Cardiac septum (tissue), 1 donor: Measurements from ENCODE around the gene S100A4. TPM values are rescaled to one million over a fixed set of nuclear protein-coding genes. Genes with fewer than 3 reads are reported as not detected.
"Not testable (repeated sequence)": the region's sequence is repeated elsewhere in the genome, so short reads cannot be mapped to it uniquely, and the experiment has no call there.

Experiments
- DNase-seq: peaks from one replicate; pipeline ENCODE4 v3.0.0-alpha.2; 2020; ENCODE audit warnings: low spot score
- intact Hi-C: fragments of 100-400 bp; cut with DNase I; formaldehyde crosslinking; loops from one replicate; pipeline ENCODE4 v1.14.0; 2022
- total RNA-seq: library from RNA; stranded (reverse); fragmentation: NEBNext Ultra II Directional; extraction: Animal tissue kit (Norgen Biotek cat#: 25700); gene quantifications from one replicate; pipeline ENCODE4 v1.2.1, GENCODE V29; 2021
- donor health status: DM: no; HTN: no; CAD: no.

S100A4 gene
- total RNA-seq, 1 donor from 2014 or later, result 107 TPM

GRCh38 chr1:153520818-153521476 is 24.7 kb downstream of the S100A4 start:
- intact Hi-C loops, result no loop called here

GRCh38 chr1:153520137-153520691 is 25.4 kb downstream of the S100A4 start:
- DNase-seq, intact Hi-C loops: not testable (repeated sequence)

More at GRCh38 chr1:153520818-153521476, 24.7 kb downstream of the S100A4 start:
- no peak for DNase-seq

GRCh38 chr1:153519242-153519641 is 26.4 kb downstream of the S100A4 start:
- no peak for DNase-seq
- intact Hi-C loops, result no loop called here

- DNase-seq, result peak; percentile 84
- intact Hi-C loops, result no loop called here
These were observed 29.9 kb downstream of the S100A4 start for GRCh38 chr1:153515504-153516394.

- no peak for DNase-seq
- intact Hi-C loops, result loop anchor here (5.0 kb wide), 1 partner anchor 104 kb away; the partner anchor contains the start of gene S100A14
These were observed 31.9 kb downstream of the S100A4 start for GRCh38 chr1:153513666-153514065.

- intact Hi-C loops, result loop anchor here (5.0 kb wide), 1 partner anchor 104 kb away; the partner anchor contains the start of gene S100A14
- no peak for DNase-seq
These were observed 32.6 kb downstream of the S100A4 start for GRCh38 chr1:153513023-153513422.

- intact Hi-C loops, result loop anchor here (1.0 to 5.0 kb wide), 3 partner anchors 22 to 106 kb away; partner anchors contain the start of gene S100A14
- peak; percentile 91 for DNase-seq
These were observed 34.6 kb downstream of the S100A4 start for GRCh38 chr1:153510984-153511410.

GRCh38 chr1:153509729-153510354 is 35.8 kb downstream of the S100A4 start:
- peak; percentile 80 for DNase-seq
- intact Hi-C loops, result loop anchor here (5.0 kb wide), 3 partner anchors 107 to 162 kb away; partner anchors contain the start of genes CHTOP, ILF2 and S100A14

- intact Hi-C loops, result loop anchor here (5.0 kb wide), 2 partner anchors 123 to 163 kb away; partner anchors contain the start of genes CHTOP and ILF2
- DNase-seq, result no peak
These were observed 36.6 kb downstream of the S100A4 start for GRCh38 chr1:153509036-153509435.

- no peak for DNase-seq
- intact Hi-C loops, result loop anchor here (1.0 to 5.0 kb wide), 3 partner anchors 58 to 164 kb away; partner anchors contain the start of genes CHTOP and ILF2
These were observed 37.6 kb downstream of the S100A4 start for GRCh38 chr1:153507926-153508583.

GRCh38 chr1:153506831-153507413 is 38.7 kb downstream of the S100A4 start:
- intact Hi-C loops, result loop anchor here (1.0 to 5.0 kb wide), 3 partner anchors 59 to 165 kb away; partner anchors contain the start of genes CHTOP and ILF2
- DNase-seq, result peak; percentile 89

GRCh38 chr1:153506386-153506785 is 39.2 kb downstream of the S100A4 start:
- intact Hi-C loops, result loop anchor here (5.0 kb wide), 2 partner anchors 126 to 166 kb away; partner anchors contain the start of genes CHTOP and ILF2
- no peak for DNase-seq

- intact Hi-C loops, result loop anchor here (5.0 kb wide), 2 partner anchors 127 to 167 kb away; partner anchors contain the start of genes CHTOP and ILF2
- no peak for DNase-seq
These were observed 40.0 kb downstream of the S100A4 start for GRCh38 chr1:153505576-153505975.

GRCh38 chr1:153503766-153504165 is 41.8 kb downstream of the S100A4 start:
- intact Hi-C loops, result no loop called here
- DNase-seq, result no peak

- intact Hi-C loops, result loop anchor here (5.0 kb wide), 1 partner anchor 101 kb away; no protein-coding TSS in a partner anchor
These were observed 46.9 kb downstream of the S100A4 start for GRCh38 chr1:153498746-153499145.

GRCh38 chr1:153495536-153495935 is 50.1 kb downstream of the S100A4 start:
- intact Hi-C loops, result loop anchor here (1.0 to 5.0 kb wide), 2 partner anchors 98 to 140 kb away; no protein-coding TSS in a partner anchor
- DNase-seq, result no peak

More at GRCh38 chr1:153498746-153499145, 46.9 kb downstream of the S100A4 start:
- no peak for DNase-seq

GRCh38 chr1:153494976-153495535 is 50.5 kb downstream of the S100A4 start:
- intact Hi-C loops, result loop anchor here (1.0 to 5.0 kb wide), 2 partner anchors 98 to 140 kb away; no protein-coding TSS in a partner anchor
- peak; percentile 86 for DNase-seq
